H9 (cell line): Measurements from ENCODE around the gene PRKAG2. TPM values are rescaled to one million over a fixed set of nuclear protein-coding genes. Genes with fewer than 3 reads are reported as not detected.

ENCODE experiments used
- DNase-seq: peaks from one replicate; pipeline ENCODE4 v3.0.0-alpha.2; 2017
- H2AFZ ChIP-seq: one replicate; pipeline ENCODE4 v1.6.1; 2013; ENCODE audit warnings: mild to moderate bottlenecking, low read length, control low read depth, moderate library complexity
- H2AK5ac ChIP-seq: 2 replicates; pipeline ENCODE4 v1.6.1; 2013; ENCODE audit warnings: low read length, control low read depth, mixed read lengths; ENCODE audit not compliant: insufficient read length
- H2BK120ac ChIP-seq: one replicate; pipeline ENCODE4 v1.6.1; 2013; ENCODE audit warnings: low read depth, mild to moderate bottlenecking, low read length, control low read depth, inconsistent platforms; ENCODE audit not compliant: poor library complexity, severe bottlenecking
- H2BK12ac ChIP-seq: 2 replicates; pipeline ENCODE4 v1.6.1; 2013; ENCODE audit warnings: low read length, control low read depth, mixed read lengths, low read depth; ENCODE audit not compliant: insufficient read length
- H2BK15ac ChIP-seq: 2 replicates; pipeline ENCODE4 v1.6.1; 2013; ENCODE audit warnings: low read depth, low read length, control low read depth
- H2BK20ac ChIP-seq: one replicate; pipeline ENCODE4 v1.6.1; 2013; ENCODE audit warnings: low read depth, mild to moderate bottlenecking, low read length, control low read depth, inconsistent platforms; ENCODE audit not compliant: poor library complexity, severe bottlenecking
- H2BK5ac ChIP-seq: 2 replicates; pipeline ENCODE4 v1.6.1; 2013; ENCODE audit warnings: low read length, control low read depth, mixed read lengths; ENCODE audit not compliant: insufficient read length
- H3K14ac ChIP-seq: 2 replicates; pipeline ENCODE4 v1.6.1; 2013; ENCODE audit warnings: low read length, control low read depth; ENCODE audit not compliant: insufficient read depth
- H3K18ac ChIP-seq: 2 replicates; pipeline ENCODE4 v1.6.1; 2013; ENCODE audit warnings: low read depth, mild to moderate bottlenecking, mixed read lengths, low read length, control low read depth; ENCODE audit not compliant: insufficient read length
- H3K23ac ChIP-seq: 2 replicates; pipeline ENCODE4 v1.6.1; 2013; ENCODE audit warnings: low read length, control low read depth, mixed read lengths, low read depth; ENCODE audit not compliant: insufficient read length
- H3K23me2 ChIP-seq: 2 replicates; pipeline ENCODE4 v1.6.1; 2013; ENCODE audit warnings: low read depth, mild to moderate bottlenecking, mixed read lengths, low read length, control low read depth; ENCODE audit not compliant: insufficient read length, poor library complexity, severe bottlenecking
- H3K27ac ChIP-seq: 2 replicates; pipeline ENCODE4 v1.5.1; 2013; ENCODE audit warnings: low read length, control low read depth, mixed read lengths, low read depth; ENCODE audit not compliant: insufficient read length
- H3K27me3 ChIP-seq: 2 replicates; pipeline ENCODE4 v1.6.1; 2013; ENCODE audit warnings: low read length, control low read depth, inconsistent platforms; ENCODE audit not compliant: insufficient read depth
- H3K4ac ChIP-seq: 2 replicates; pipeline ENCODE4 v1.6.1; 2013; ENCODE audit warnings: low read depth, mild to moderate bottlenecking, control low read depth, inconsistent platforms, low read length, moderate library complexity
- H3K4me1 ChIP-seq: 2 replicates; pipeline ENCODE4 v1.6.1; 2013; ENCODE audit warnings: low read length, control low read depth, inconsistent platforms; ENCODE audit not compliant: insufficient read depth
- H3K4me2 ChIP-seq: 2 replicates; pipeline ENCODE4 v1.6.1; 2013; ENCODE audit warnings: low read length, control low read depth, mixed read lengths; ENCODE audit not compliant: insufficient read length, insufficient read depth
- H3K56ac ChIP-seq: 2 replicates; pipeline ENCODE4 v1.6.1; 2013; ENCODE audit warnings: low read depth, mild to moderate bottlenecking, mixed read lengths, low read length, control low read depth; ENCODE audit not compliant: insufficient read length
- H3K79me1 ChIP-seq: 2 replicates; pipeline ENCODE4 v1.6.1; 2013; ENCODE audit warnings: low read depth, mild to moderate bottlenecking, moderate library complexity, low read length, control low read depth, inconsistent platforms; ENCODE audit not compliant: insufficient read depth, poor library complexity, severe bottlenecking
- H3K79me2 ChIP-seq: 2 replicates; pipeline ENCODE4 v1.6.1; 2013; ENCODE audit warnings: low read length, control low read depth, inconsistent platforms; ENCODE audit not compliant: insufficient read depth
- H3K9ac ChIP-seq: 2 replicates; pipeline ENCODE4 v1.6.1; 2013; ENCODE audit warnings: low read length, control low read depth, mixed read lengths; ENCODE audit not compliant: insufficient read length; ENCODE audit errors: extremely low read depth
- H3K9me3 ChIP-seq: one replicate; pipeline ENCODE4 v1.6.1; 2013; ENCODE audit warnings: low read depth, low read length, inconsistent platforms; ENCODE audit not compliant: control insufficient read depth
- H3T11ph ChIP-seq: one replicate; pipeline ENCODE4 v1.6.1; 2013; ENCODE audit warnings: mild to moderate bottlenecking, low read length, control low read depth, inconsistent platforms
- H4K20me1 ChIP-seq: one replicate; pipeline ENCODE4 v1.6.1; 2013; ENCODE audit not compliant: control insufficient read depth, insufficient read length, insufficient read depth
- H4K5ac ChIP-seq: 2 replicates; pipeline ENCODE4 v1.6.1; 2013; ENCODE audit warnings: low read depth, mild to moderate bottlenecking, mixed read lengths, low read length, control low read depth; ENCODE audit not compliant: insufficient read length
- H4K8ac ChIP-seq: replicated peaks from 2 replicates; pipeline ENCODE4 v1.6.1; 2013; ENCODE audit warnings: low read length, control low read depth, mixed read lengths, low read depth; ENCODE audit not compliant: insufficient read length
- H4K91ac ChIP-seq: 2 replicates; pipeline ENCODE4 v1.6.1; 2013; ENCODE audit warnings: low read depth, mild to moderate bottlenecking, moderate library complexity, mixed read lengths, low read length, control low read depth; ENCODE audit not compliant: insufficient read length
- H3K27ac Mint-ChIP-seq, 3 experiments: 2 replicates in 2 of 3; 3 replicates in 1 of 3; pipeline ENCODE4 v1.8.0; 2020 to 2021; ENCODE audit warnings: mixed read lengths in 3 of 3, mild to moderate bottlenecking in 1 of 3, moderate library complexity in 1 of 3
- H3K27me3 Mint-ChIP-seq: 2 replicates; pipeline ENCODE4 v1.8.0; 2021; ENCODE audit warnings: low read depth, mild to moderate bottlenecking, moderate library complexity, mixed read lengths
- H3K36me3 Mint-ChIP-seq, 3 experiments: 2 replicates in 2 of 3; 3 replicates in 1 of 3; pipeline ENCODE4 v1.8.0; 2020 to 2021; ENCODE audit warnings: low read depth in 3 of 3, mixed read lengths in 3 of 3; ENCODE audit not compliant: insufficient read depth in 1 of 3
- H3K4me1 Mint-ChIP-seq, 2 experiments: 2 replicates each; pipeline ENCODE4 v1.8.0; 2020; ENCODE audit warnings: mixed read lengths in 2 of 2
- H3K4me3 Mint-ChIP-seq, 2 experiments: 2 replicates in 1 of 2; 3 replicates in 1 of 2; pipeline ENCODE4 v1.8.0; 2020 to 2021; ENCODE audit warnings: mild to moderate bottlenecking in 2 of 2, mixed read lengths in 2 of 2, moderate library complexity in 1 of 2
- H3K9me3 Mint-ChIP-seq, 2 experiments: 2 replicates in 1 of 2; 3 replicates in 1 of 2; pipeline ENCODE4 v1.8.0; 2020; ENCODE audit warnings: mild to moderate bottlenecking in 2 of 2, mixed read lengths in 2 of 2, moderate library complexity in 1 of 2
- WGBS: extraction: QIAGEN DNeasy Blood & Tissue Kit; methylation state at CpG from one replicate; pipeline ENCODE4 v1.1.7; 2013; ENCODE audit warnings: missing lambda C conversion rate, low lambda C conversion rate, mixed read lengths; ENCODE audit not compliant: insufficient read length; ENCODE audit errors: extremely low coverage; 5-methylcytosine and 5-hydroxymethylcytosine counted together
- total RNA-seq: library from RNA; stranded (reverse); gene quantifications from 2 replicates; pipeline ENCODE4 v1.2.1, GENCODE V29; 2021
- TF ChIP-seq, protein P1 (sequence below): fragments of 200-600 bp; sonication (generic); conservative IDR thresholded peaks from 3 replicates; pipeline ENCODE4 v1.8.0; 2021; ENCODE audit warnings: antibody characterized with exemption, mild to moderate bottlenecking

PRKAG2 gene
- total RNA-seq, 1 experiment from 2014 or later = 11.8 TPM

DNA sequence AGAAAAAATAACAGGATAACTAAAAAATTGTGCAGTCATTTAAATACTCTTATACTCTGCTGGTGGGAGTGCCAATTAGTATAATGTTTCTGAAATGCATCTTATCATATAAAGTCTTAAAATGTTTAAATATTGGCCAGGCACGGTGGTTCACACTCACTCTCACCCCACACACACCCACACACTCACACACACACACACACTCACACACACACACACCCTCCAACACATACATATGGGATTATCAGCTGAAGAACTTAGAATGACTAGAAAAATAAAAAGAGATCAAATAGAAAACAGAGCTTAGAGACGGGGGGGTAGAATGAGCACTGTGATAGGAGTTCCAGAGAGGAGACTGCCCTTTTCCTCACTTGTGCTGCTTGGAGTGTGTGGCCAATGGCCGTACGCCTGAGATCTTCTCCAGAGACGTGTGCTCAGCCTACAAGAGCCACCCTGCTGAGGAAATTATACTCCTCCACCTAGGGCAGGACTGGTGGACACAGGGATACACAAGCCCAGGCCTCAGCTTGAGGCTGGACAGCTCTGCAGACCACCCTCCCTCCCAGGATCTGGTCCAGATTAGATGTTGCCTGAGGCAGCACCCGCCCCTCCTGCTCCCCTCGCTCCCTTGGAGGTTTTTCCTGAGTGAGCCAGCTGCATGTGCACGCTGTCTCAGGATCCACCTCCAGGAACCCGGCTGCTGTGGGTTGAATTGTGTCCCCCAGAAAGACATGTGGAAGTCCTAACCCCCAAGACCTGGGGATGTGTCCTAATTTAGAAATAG is 26.5 kb upstream of the PRKAG2 start:
- Histone ChIP-seq H2BK12ac (no peak overlapping the region), H4K5ac (no peak overlapping the region), H3K9me3 (no peaks in the 10 kb centered on the region), H3K4me2 (no peak overlapping the region), H3K79me1 (no peaks in the 10 kb centered on the region), H3K9ac (no peak overlapping the region), H4K8ac (no peak overlapping the region), H3K4me1 (no peaks in the 10 kb centered on the region), H3T11ph (no peak overlapping the region), H3K14ac (no peak overlapping the region), H2BK20ac (no peak overlapping the region), H3K18ac (no peak overlapping the region), H2BK5ac (no peak overlapping the region), H2BK120ac (no peak overlapping the region), H2BK15ac (no peak overlapping the region), H3K4ac (no peak overlapping the region), H2AFZ (no peak overlapping the region), H3K23ac (no peak overlapping the region), H3K27ac (no peak overlapping the region), H2AK5ac (no peak overlapping the region), H3K23me2 (no peaks in the 10 kb centered on the region), H3K27me3 (no peaks in the 10 kb centered on the region), H4K20me1 (no peaks in the 10 kb centered on the region), H3K79me2 (no peaks in the 10 kb centered on the region), H3K56ac (no peak overlapping the region), H4K91ac (no peak overlapping the region)
- DNase-seq = no peak
- Mint-ChIP-seq H3K27ac (no peak overlapping the region), H3K27me3 (peaks cover 37% of the 10 kb centered on the region), H3K9me3 (peaks cover 1 to 3% of the 10 kb centered on the region in 2 experiments; a peak in 3 of 5 replicates), H3K36me3 (no peaks in the 10 kb centered on the region), H3K4me3 (no peak overlapping the region), H3K4me1 (no peaks in the 10 kb centered on the region; a peak in 1 of 4 replicates)
- TF ChIP-seq, protein P1, sequence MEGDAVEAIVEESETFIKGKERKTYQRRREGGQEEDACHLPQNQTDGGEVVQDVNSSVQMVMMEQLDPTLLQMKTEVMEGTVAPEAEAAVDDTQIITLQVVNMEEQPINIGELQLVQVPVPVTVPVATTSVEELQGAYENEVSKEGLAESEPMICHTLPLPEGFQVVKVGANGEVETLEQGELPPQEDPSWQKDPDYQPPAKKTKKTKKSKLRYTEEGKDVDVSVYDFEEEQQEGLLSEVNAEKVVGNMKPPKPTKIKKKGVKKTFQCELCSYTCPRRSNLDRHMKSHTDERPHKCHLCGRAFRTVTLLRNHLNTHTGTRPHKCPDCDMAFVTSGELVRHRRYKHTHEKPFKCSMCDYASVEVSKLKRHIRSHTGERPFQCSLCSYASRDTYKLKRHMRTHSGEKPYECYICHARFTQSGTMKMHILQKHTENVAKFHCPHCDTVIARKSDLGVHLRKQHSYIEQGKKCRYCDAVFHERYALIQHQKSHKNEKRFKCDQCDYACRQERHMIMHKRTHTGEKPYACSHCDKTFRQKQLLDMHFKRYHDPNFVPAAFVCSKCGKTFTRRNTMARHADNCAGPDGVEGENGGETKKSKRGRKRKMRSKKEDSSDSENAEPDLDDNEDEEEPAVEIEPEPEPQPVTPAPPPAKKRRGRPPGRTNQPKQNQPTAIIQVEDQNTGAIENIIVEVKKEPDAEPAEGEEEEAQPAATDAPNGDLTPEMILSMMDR = no peak
- no CpG with 5 or more reads among the region's 9 CpGs for WGBS
